HG03095 (cell line): ENCODE data around the gene CTDSP2.

Experiments
- ATAC-seq: cut with Tn5 transposase; IDR thresholded peaks from one replicate; pipeline ENCODE4 v1.9.1; 2021; ENCODE audit warnings: moderate library complexity; ENCODE audit not compliant: unreplicated experiment

Gene CTDSP2

DNA sequence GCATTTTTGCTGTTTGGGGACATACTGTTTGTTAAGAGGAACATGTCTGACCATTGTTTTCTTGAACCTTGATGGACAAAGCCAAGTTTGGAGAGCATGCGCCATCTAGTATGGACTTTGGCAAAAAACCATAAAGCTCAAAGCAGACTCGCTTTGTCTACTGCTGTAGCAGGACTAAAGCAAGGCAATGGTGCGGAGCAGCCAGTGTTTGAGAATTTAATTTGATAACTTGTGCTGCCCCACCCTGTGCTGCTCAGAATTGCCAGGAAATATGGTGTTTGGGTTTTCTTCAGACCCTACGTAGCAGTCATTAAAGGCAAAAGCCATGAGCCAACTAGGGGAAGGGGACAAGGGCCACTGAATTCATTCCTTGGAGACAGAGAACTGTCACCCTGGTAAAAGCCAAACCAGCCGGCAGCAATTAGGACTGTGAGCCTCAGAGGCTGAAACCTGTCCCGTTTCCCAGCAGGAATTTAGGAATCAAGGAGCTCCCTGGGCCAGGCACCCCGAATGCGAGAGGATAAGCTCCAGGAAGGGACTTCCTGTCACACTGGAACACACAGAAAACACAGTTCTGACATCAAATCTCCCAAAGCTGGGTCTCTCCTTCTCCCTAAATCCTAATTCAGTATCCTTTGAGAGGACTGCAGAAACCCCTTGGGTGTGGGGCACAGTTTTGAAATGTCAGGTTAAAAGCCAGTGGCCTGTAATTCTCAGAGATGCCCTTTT is 29.1 kb downstream of the CTDSP2 start:
- no peak for ATAC-seq

DNA sequence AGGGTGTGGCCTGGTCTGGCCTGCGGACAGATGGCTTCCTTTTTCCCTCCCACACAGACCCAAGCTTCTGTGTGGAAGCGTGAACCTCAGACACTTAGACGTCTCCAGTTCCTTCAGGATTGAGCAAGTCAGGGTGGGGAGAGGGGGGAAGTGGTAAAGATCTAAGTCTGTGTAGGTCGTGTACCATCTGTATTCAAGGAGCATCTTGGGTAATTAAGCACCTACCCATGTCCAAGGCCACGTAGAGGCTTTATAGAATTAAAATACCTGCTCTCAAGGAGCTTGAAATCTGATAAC is 29.7 kb downstream of the CTDSP2 start:
- no peak for ATAC-seq

DNA sequence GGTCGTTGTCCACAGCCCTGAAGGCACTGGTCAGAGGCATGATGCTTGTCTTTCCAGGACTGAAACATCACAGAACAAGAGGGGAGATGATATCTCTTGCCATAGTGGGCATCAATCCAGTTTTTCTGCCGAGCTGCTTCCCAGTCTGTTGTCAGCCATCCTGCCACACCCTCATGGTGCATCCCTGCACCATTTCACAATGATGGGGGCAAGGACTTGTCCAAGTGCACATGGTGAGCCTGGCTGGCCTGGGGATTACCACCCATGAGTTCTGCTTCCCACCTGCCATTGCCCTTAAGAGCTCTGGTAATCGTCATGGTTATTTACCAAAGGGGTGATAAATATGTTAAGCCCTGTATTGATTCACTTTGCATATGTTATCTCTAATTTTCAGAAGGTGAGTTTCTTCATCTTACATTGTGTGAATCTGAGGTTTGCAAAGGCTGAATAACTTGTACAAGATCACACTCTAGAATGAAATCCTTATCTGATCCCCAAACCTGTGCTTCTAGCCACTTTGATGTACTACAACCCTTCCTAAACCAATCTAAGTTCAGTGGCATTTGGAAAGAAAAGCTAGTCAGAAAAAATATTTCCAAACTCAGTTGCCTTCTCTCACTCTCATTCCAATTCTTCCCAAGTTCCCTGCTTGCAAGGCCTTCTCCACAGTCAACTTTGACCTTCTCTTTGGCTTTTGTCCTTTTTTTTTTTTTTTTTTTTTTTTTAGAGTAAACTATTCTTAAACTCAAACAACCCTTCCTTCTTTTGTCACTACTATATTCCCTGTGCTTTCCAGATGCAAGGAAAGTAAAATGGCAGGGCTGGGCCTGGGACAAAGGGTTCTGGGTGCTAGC is 30.3 kb downstream of the CTDSP2 start:
- ATAC-seq: no peak

DNA sequence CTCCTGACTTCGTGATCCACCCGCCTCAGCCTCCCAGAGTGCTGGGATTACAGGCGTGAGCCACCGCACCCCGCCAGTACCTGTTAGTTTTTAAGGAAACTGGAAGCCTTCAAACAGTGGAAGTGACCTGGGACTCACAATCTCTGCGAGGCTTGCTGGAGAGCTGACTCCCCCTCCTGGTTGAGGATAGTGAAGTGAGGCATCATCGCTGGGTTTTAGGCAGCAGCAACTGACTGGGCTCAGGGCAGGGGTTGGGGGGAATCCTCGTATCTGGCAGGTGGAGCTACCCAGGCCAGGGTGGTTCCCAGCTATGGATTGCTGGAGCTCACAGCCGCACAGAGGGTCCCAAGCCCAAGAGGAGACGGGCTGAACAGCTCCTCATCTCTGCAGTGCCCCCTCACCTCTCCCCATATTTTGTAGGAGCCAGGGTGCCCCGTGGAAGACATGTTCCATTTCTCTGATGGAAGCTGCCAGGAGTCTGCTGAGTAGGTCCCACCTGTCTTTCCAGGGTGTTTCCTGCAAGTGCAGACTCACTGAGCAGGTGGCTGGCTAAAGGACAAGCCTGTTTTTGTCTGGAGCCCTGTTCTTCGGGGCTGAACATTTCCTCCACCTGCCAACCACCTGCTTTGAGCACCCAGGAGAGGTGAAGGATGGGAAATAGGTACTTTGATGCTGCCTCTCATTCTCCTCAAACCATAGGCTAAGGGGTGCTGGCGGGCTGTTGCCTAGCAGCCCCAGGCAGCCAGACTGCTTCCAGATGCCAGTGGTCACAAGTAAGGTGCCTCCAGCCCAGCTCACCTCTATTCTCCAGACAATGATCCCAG is 31.1 kb downstream of the CTDSP2 start:
- ATAC-seq: no peak

DNA sequence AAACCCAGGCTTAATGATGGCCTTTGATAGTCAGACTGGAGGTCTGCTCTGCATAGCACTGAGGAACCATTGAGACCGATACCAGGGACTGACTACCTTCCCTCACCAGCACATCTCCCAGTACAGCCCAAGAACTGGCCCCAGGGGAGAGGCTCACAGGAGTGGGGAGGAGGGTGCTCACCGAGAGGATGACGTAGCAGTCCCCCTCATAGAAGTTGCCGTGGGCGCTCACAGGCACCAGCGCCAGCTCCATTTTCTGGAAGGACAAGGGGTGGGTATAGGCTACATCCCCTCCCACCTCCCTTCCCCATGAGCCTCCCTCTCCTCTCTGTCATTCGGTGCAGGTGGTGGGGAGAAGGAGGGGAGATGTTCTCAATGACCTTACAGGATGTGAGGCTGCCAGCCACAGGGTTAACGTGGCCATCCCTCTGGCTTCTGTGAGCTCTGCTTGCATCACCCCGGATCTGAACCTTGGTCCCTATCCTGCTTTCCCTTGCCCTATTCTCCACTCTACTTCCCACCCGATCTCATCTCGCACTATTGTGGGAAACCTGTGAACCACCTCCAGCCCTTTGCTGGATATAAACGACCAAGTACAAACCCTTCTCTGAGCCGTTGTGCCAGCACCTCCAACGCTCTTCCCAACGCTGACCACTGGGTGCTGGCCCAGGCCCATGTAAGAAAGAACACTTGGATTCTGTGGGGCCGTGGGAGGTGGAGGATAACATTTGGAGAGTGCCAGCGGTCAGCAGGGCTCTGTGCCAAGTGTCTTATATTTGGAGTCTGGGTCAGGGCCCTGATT is 32.4 kb downstream of the CTDSP2 start:
- ATAC-seq: no peak

DNA sequence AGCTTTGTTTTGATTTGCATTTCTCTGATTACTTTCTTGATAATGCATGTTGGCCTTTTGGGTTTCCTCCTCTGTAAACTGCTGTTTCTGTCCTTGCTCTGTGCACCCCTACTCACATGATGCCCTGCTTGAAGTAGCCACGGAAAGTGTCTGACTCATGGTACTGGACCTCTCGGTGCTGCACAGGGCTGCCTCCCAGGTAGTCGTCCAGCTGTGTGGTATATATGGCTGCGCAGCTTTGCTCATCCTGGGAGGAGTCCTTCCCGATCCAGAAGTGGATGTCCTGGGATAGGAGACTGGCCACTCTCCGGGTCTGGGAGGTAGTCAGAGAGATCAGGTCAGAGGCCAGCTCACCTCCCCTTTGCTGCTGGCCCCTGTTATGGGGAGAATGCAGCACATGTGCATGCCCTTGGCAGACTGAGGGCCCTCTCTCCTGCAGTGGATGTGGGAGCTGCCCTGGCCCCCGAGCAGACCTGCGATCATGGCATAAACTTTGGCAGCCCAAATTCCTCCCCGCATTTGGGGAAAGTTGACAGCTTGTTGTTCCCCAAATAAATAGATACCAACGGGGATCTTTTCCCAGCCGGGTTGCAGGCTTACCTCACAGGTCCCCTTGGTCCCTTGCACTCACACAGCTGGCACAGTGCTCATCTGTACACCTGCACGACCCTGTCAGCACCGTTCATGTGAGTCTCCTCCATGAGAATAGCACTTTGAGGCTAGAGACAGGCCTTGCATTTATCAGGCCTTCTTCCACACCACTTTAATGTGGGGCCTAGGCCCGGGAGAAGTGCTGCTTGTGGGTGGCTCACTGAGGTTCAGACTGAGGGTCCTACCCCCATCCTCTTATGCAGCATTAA is 33.2 kb downstream of the CTDSP2 start:
- ATAC-seq: no peak

DNA sequence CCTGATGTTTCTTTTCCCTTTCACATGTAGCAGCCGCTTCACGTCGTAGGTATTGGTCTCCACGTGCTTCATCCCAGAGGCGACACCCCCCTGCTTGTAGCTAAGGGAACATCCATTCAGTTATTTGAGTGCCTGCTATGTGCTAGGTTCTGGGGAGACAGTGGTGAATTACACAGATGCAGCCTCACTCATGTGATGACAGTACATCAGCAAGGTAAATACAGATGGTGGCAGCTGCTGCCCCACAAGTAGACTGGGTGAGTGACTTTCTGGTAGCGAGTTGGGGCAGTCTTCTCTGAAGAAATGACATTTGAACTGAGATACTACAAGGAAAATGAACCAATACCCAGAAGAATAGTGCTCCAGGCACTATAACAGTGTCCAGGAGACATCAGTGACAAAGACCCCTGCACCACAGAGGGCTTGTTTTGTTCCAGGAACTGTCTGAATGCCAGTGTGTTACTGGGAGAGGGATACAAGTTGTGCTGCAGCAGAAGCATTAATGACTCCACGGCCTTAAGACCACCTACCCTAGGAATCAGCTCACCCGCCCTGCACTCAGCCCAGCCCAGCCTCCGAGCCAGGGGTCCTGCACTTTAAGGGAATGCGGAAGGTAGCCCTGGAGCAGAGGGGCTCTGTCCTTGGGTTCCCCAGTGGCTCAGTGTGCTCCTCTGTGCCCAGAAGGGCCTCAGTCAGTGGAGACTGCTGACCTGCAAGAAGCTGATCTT is 35.3 kb downstream of the CTDSP2 start:
- ATAC-seq: no peak

DNA sequence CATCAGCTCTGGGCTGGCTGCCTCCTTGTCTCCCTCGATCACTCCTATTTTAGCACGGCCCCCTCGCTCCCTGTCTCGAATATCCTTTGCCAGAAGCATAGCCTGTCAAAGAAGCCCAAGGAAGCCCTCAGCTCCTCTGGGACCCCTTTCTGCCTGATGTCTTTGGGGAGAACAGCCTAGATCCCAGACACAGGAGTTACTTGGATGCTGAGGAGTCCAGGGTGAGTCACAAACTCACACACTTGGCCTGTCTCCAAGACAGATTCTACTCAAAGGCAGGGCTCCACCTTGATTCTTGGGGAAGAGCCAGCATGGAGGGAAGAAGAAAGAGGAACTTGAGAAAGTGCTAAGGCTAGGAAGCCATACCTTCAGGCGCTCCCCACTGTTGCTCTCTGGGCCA is 36.1 kb downstream of the CTDSP2 start:
- no peak for ATAC-seq

DNA sequence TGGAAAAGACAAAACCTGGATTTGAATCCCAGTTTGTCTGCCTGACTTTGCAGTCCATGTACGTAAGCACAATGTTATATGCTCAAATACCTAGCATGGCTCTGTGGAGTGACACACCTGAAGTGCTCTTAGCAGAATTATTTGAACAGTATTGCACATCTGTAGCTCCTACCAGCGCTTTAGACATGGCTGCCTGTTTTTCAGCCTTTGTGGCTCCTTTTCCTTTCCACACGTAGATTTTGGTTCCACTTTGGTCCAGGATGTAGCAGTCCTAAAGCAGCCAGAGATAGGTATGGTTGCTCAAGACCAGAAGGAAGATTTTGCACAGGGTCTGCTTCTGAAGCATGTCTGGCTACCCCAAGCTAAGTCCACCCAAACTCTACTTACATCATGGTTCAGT is 37.1 kb downstream of the CTDSP2 start:
- ATAC-seq: no peak

DNA sequence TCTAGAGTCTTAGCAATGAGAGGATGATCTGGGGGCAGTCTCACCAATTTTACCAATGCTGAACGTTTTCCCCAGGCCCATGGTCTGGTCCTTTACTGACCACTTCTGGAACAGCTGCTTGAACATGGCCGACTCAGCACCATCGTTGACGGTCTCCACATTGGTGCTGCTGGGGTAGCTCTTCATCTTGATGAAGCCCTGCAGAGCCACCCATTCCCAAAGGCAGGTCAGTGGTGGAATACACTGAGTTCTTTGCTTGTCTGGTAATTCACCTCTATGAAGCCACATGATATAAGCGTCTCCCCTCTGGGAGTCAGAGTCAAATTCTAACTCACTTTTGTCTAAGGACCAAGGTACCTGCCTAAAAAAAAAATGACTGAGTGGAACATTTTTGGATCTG is 38.2 kb downstream of the CTDSP2 start:
- ATAC-seq: no peak

DNA sequence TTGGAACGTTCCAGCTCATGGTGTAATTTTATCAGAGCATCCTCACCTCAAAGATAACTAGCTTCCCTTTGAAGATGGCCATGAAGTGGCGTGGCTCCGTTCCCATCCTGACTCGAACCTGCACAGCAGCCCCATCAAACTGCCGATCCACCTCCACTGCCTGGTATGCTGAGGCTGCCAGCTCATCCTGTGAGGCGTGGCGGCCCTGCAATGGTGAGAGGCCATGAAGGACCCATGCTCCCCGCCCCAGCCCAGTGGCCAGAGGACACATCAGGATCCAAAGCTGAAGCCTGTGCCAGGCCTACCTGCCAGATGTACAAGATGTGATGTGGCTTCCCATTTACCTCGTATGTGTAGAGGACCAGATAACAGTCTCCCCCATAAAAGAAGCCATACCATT is 39.2 kb downstream of the CTDSP2 start:
- no peak for ATAC-seq

DNA sequence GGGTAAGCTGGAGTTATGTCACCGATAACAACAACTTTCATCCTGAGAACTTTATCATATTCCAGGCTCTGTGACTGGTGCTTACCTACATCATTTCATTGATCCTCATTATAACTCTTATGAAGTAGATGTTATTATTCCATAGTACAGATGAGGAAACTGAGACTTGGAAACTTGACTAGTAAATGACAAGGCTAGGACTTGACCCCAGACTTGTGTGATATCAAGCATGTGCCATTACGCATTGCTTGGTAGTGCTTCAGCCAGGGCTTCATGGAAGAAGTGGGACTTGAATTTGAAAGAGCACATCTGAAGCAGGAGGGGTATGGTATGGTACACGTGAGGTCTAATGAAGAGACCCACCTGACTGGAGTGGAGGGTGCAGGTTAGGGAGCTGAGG is 39.9 kb downstream of the CTDSP2 start:
- ATAC-seq: no peak

DNA sequence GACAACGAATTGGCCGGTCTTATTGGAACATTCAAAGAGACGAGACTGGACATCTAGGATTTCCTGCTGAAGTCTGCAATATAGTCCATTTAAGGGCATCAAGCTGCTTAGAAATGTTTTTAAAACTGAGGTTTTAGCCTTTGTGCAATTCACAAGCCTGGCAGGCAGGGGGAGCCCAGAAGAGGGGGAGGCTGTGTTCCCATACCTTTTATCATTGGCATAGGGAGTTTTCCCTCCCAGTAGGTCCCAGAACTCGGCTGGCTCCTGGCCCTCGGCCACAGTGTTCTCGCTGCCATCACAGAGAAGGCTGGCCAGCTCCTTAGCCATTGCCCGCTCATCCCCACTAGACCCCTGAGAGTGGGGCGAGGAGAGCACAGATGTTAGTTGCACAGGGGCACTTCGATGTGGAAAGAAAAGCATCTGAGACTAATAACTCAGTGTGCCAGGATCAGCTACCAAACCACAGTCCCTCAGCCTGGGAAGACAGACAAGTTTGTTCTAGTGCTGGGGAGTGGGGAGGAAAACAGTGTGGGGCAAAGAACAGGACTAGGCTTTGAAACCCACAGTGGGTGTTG is 43.1 kb downstream of the CTDSP2 start:
- no peak for ATAC-seq

DNA sequence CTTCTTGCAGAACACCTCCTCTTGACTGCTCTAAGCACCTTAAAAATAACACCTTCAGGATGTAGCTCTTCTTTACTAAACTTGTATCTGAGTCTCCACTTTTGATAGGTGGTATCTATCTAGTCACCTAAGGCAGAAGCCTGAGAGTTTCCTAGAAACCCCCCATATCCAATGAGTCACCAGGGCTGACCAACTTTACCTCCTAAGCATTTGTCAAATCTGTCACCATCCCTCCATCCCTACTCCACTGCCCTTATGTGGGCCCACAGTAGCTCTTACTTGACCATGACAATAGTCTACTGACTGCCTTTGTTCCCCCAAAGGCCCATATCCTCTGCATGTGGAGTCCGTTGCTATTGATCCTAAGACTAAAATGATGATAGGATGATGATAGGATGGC is 43.9 kb downstream of the CTDSP2 start:
- ATAC-seq: no peak

DNA sequence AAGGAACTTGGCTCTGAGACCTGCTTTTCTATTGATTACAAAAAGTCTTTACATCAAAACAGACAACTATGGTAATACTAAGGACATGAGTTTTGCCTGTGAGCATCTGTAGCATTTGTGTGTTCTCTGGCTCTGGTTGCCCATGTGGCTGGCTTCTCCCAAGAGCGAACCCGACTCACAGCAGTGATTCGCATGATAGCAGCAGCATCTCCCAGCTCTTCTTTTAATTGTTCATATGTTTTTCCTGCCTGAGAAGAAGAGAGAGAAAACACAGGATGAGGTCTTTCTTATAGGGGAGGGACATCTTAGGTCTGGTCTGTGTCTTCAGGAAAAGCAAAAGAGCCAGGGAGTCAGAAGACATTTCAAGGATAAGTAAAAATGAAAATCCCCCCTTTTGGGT is 45.6 kb downstream of the CTDSP2 start:
- ATAC-seq: no peak

DNA sequence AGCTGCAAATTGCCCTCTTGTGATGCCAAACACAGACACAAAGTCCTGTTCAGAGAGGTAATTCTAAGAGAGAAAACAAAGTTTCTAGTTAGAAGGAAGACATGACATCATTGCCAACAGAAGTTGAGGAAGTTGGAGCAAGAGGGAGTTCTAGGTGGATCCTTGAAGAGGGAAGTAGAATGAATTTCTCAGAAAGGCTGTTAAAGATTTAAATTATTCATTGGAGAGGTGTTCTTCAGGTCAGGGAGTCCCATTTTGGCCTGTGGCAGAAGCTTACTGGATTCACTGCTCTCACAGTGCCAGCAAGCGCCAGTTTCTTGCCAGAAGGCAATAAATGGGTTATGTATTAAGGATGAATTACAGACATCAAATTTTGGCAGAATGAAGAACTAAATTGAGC is 48.6 kb downstream of the CTDSP2 start:
- ATAC-seq: no peak

DNA sequence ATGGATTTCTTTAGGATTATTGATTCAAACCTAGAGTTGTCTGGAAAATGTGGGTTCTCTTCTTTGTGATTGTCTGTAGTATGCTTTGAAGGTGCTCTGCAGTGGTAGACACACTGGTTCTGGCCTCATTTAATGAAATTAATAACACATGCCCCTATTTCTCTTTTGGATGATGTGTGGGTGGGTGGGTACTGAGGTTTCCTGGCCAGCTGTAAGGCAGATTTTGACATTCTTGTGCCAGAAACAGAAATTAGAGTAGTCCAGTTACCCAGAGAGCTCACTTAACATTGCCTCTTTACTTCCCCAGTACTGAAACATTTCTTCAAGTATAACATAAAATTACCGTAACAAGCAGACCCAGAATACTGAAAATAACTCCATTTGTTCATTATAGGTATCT is 49.5 kb downstream of the CTDSP2 start:
- ATAC-seq: no peak

DNA sequence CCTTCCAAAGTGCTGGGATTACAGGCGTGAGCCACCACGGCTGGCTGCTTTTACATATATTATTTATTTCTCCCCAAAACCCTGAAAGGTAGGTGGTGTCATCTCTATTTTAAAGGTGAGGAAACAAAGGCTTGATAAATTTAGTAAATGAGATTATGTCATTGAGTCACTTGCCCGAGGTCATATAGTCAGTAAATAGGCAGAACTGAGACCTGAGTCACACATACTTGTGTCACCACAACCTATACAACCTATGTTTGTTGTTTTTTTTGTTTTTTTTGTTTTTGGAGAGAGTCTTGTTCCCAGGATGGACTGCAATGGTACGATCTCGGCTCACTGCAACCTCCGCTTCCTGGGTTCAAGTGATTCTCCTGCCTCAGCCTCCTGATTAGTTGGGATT is 51.2 kb downstream of the CTDSP2 start:
- ATAC-seq: no peak

DNA sequence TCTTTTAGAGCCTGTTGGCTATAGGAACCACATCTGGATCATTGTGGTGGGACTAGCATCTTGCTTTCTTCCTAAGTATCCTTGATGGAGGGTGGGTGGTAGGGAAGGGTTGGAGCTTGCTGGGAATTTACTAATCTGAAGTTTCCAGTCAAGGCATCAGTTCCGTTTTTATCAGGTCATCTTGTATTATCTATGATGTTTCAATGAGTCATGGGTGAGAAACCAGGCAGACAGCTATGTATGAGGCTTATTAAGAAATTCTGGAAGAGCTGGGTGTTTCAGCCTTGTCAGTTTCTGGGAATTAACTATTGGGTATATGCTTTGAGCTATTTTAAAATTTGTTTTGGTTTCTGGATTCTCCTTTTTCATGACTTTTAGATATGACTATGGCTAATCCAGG is 52.6 kb downstream of the CTDSP2 start:
- no peak for ATAC-seq
